Right lobe of liver (tissue), 6 donors: ENCODE data around the gene PNPT1. TPM values are rescaled to one million over a fixed set of nuclear protein-coding genes. Genes with fewer than 3 reads are reported as not detected.
A peak's percentile ranks its signal among the peaks of the same experiment; 100 is the strongest.

Source experiments
- ATAC-seq, 4 donors: fragments of 200-7000 bp; cut with Tn5 transposase; one replicate each; pipeline ENCODE4 v1.9.1; 2020; ENCODE audit warnings: mild to moderate bottlenecking in 4 of 4, moderate library complexity in 4 of 4
- DNase-seq, 3 donors: peaks; one replicate each; pipeline ENCODE4 v3.0.0-alpha.2; 2020
- H3K27ac ChIP-seq, 3 donors: fragments of 200-600 bp; one replicate each; pipeline ENCODE4 v1.8.0; 2022
- H3K27me3 ChIP-seq, 2 donors: fragments of 200-600 bp; one replicate each; pipeline ENCODE4 v1.8.0; 2022
- H3K36me3 ChIP-seq, 4 donors: fragments of 200-600 bp; sonication (generic) in 1 of 4; one replicate each; pipeline versions ENCODE4 v1.5.1 to v1.8.0; 2017 to 2022; ENCODE audit warnings: control low read depth in 1 of 4
- H3K4me1 ChIP-seq, 4 donors: fragments of 200-600 bp; sonication (generic) in 1 of 4; one replicate each; pipeline versions ENCODE4 v1.5.1 to v1.8.0; 2017 to 2022; ENCODE audit warnings: control low read depth in 1 of 4
- H3K4me3 ChIP-seq, 3 donors: fragments of 200-600 bp; one replicate each; pipeline ENCODE4 v1.8.0; 2022
- H3K9me3 ChIP-seq, 4 donors: fragments of 200-600 bp; sonication (generic) in 1 of 4; one replicate each; pipeline versions ENCODE4 v1.5.1 to v1.8.0; 2017 to 2022; ENCODE audit warnings: control low read depth in 1 of 4
- CTCF ChIP-seq, 4 donors: fragments of 200-600 bp in 3 of 4; fragments of 450-650 bp in 1 of 4; IDR thresholded peaks; one replicate each; pipeline versions ENCODE4 v1.5.1 to v1.8.0; 2016 to 2022; ENCODE audit warnings: antibody characterized with exemption in 4 of 4, mild to moderate bottlenecking in 2 of 4
- POLR2A ChIP-seq: fragments of 450-650 bp; IDR thresholded peaks from one replicate; pipeline ENCODE4 v1.6.1; 2017; ENCODE audit warnings: antibody characterized with exemption, mild to moderate bottlenecking
- WGBS: methylation state at CpG from one replicate; pipeline ENCODE4 v1.1.6; 2018; ENCODE audit warnings: low coverage, low lambda C conversion rate; ENCODE audit not compliant: insufficient coverage; ENCODE audit errors: missing lambda C conversion rate; 5-methylcytosine and 5-hydroxymethylcytosine counted together
- intact Hi-C, 2 donors: fragments of 100-400 bp; cut with DNase I; formaldehyde crosslinking; loops; one replicate each; pipeline versions ENCODE4 v1.11.2 to v1.14.1; 2022
- total RNA-seq, 6 experiments: library from RNA; depleted of rRNA in 2 of 6; stranded (reverse); fragments of >200 nt in 2 of 6; fragmentation: NEBNext Ultra II Directional in 3 of 6; extraction: Animal tissue kit (Norgen Biotek cat#: 25700) in 3 of 6; gene quantifications; one replicate each; pipeline versions ENCODE4 v1.1.0 to v1.2.4, GENCODE V29; 2016 to 2023
- donor health status: DM: no; HTN: yes; CAD: no.
- donor health status: DM: no; HTN: no; CAD: no.
- donor health status: DM: no; HTN: no; CAD: no.
- donor health status: DM: no; HTN: yes; CAD: no.
- donor health status: DM: no; HTN: yes; CAD: no.

PNPT1 gene
- total RNA-seq, 6 experiments from 2014 or later = 11.0 to 14.4 (median 13.0) TPM

DNA sequence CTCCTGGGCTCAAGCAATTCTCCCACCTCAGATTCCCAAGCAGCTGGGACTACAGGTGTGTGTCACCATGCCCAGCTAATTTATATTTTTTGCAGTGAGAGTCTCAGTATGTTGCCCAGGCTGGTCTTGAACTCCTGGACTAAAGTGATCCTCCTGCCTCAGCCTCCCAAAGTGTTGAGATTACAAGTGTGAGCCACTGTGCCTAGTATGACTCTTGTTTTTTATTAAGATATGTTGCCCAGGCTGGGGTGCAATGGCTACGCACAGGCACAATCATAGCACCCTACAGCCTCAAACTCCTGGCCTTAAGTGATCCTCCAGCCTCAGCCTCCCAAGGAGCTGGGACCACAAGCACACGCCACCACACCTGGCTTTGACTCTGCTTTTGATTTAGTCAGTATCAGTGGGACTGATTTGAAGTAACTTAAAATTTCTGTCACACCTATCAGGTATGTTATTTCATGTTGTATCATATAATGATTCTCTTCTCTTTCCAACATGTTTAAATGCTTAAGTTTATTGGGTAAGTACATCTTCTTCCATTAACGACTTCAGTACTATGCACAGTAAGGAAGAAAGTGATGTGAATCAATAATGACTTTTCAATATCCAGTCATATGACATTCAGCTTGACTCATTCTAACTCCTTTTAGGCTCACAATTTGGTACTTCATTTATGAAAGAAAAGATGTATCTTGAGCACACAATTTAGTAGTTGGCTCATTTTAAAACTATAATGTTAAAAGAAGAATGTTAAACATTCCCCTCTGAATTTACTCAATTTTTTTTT is 82.5 kb downstream of the PNPT1 start:
- WGBS = 57% methylated on average over 1 of the region's 3 CpGs
- Histone ChIP-seq H3K27ac (peak overlapping the region; percentile 79 to 96 (median 95)), H3K4me3 (no peak overlapping the region), H3K4me1 (peaks cover 0 to 52% (median 14%) of the 10 kb centered on the region in 4 donors), H3K9me3 (no peaks in the 10 kb centered on the region), H3K36me3 (peaks cover 0 to 31% (median 12%) of the 10 kb centered on the region in 4 donors), H3K27me3 (no peaks in the 10 kb centered on the region)
- intact Hi-C loops = no loop called here
- TF ChIP-seq POLR2A (no peak), CTCF (IDR thresholded peaks at IDR 0.05) (no peak)
- DNase-seq = no peak
- no peak for ATAC-seq

DNA sequence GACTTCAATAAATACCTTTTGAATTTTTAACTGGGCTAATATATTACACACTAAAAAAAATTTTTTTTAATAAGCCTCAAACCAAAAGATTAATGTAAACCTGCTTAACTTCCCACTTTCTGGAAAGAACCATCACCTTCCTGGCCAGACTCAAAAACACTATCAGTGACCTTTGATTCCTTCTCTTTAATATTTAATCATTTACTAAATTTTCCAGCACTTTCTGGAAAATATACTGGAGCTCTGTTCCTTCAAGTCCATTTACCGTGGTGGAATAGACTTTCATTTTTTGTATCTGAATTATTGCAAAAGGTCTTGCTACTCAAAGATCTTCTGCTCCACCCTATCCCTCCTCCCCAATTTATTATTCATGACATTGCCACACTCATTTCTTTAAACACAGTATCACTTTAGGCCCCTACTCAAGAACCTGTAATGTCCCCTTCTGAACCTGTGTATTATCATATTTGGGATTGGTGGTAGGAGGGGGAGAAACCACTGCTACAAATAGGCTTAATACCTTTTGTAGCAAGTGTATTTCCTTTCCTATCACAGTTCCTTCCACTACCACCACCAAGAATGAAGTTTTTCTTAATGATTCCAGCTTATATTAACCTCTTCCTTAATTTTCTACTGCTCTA is 83.6 kb downstream of the PNPT1 start:
- Histone ChIP-seq H3K36me3 (peaks cover 0 to 28% (median 11%) of the 10 kb centered on the region in 4 donors), H3K4me3 (no peak overlapping the region), H3K4me1 (peaks cover 0 to 48% (median 14%) of the 10 kb centered on the region in 4 donors), H3K9me3 (no peaks in the 10 kb centered on the region), H3K27me3 (no peaks in the 10 kb centered on the region), H3K27ac (peak overlapping the region; percentile 79 to 96 (median 95))
- DNase-seq = no peak
- intact Hi-C loops = no loop called here
- TF ChIP-seq POLR2A = no peak
- TF ChIP-seq CTCF (IDR thresholded peaks at IDR 0.05) = no peak
- ATAC-seq = peak; percentile 78 to 86 (median 83)
- 11% methylated on average over 1 of the region's 1 CpG for WGBS

- no peaks in the 10 kb centered on the region for H3K9me3 ChIP-seq
- no peak overlapping the region for H3K4me3 ChIP-seq
- WGBS = 61% methylated on average over 8 of the region's 8 CpGs
- peaks cover 0 to 20% (median 7%) of the 10 kb centered on the region in 4 donors for H3K36me3 ChIP-seq
- DNase-seq = no peak
- H3K27me3 ChIP-seq = no peaks in the 10 kb centered on the region
- peaks cover 0 to 42% (median 14%) of the 10 kb centered on the region in 4 donors for H3K4me1 ChIP-seq
- ATAC-seq = no peak
- peak overlapping the region; percentile 79 to 96 (median 95) for H3K27ac ChIP-seq
- TF ChIP-seq POLR2A (no peak), CTCF (IDR thresholded peaks at IDR 0.05) (no peak)
- intact Hi-C loops = no loop called here
Measured at GRCh38 chr2:55609193-55609794, 84.3 kb downstream of the PNPT1 start.

GRCh38 chr2:55607717-55608116 is 85.9 kb downstream of the PNPT1 start:
- ATAC-seq (peak; percentile 20 to 53 (median 48)), DNase-seq (no peak)
- Histone ChIP-seq H3K4me3 (no peak overlapping the region), H3K4me1 (peaks cover 0 to 46% (median 14%) of the 10 kb centered on the region in 4 donors), H3K9me3 (no peaks in the 10 kb centered on the region), H3K36me3 (peaks cover 0 to 16% (median 5%) of the 10 kb centered on the region in 4 donors), H3K27me3 (no peaks in the 10 kb centered on the region), H3K27ac (peak overlapping the region; percentile 8 to 96 (median 95))
- intact Hi-C loops = no loop called here
- TF ChIP-seq CTCF (IDR thresholded peaks at IDR 0.05) (no peak), POLR2A (no peak)
- WGBS = 25% methylated on average over 1 of the region's 3 CpGs
